Mucosa of descending colon (tissue), 3 donors: ENCODE data around the gene KRTAP5-1. TPM values are rescaled to one million over a fixed set of nuclear protein-coding genes. Genes with fewer than 3 reads are reported as not detected.
A peak's percentile ranks its signal among the peaks of the same experiment; 100 is the strongest.

Experiments used
- ATAC-seq: fragments of 200-7000 bp; cut with Tn5 transposase; one replicate; pipeline ENCODE4 v1.9.1; 2020; ENCODE audit warnings: mild to moderate bottlenecking, moderate library complexity
- DNase-seq, 3 donors: peaks; one replicate each; pipeline ENCODE4 v3.0.0-alpha.2; 2020
- H3K36me3 ChIP-seq: fragments of 200-600 bp; one replicate; pipeline ENCODE4 v1.8.0; 2021; ENCODE audit warnings: low read depth, mild to moderate bottlenecking
- H3K4me1 ChIP-seq: fragments of 200-600 bp; one replicate; pipeline ENCODE4 v1.8.0; 2021; ENCODE audit warnings: low read depth, mild to moderate bottlenecking
- H3K4me3 ChIP-seq: fragments of 200-600 bp; one replicate; pipeline ENCODE4 v1.8.0; 2021; ENCODE audit warnings: mild to moderate bottlenecking
- H3K9me3 ChIP-seq: fragments of 200-600 bp; one replicate; pipeline ENCODE4 v1.8.0; 2021; ENCODE audit warnings: mild to moderate bottlenecking
- CTCF ChIP-seq: fragments of 200-600 bp; IDR thresholded peaks from one replicate; pipeline ENCODE4 v1.8.0; 2022; ENCODE audit warnings: antibody characterized with exemption, mild to moderate bottlenecking
- intact Hi-C, 2 donors: fragments of 100-400 bp; cut with DNase I in 1 of 2; cut with micrococcal nuclease in 1 of 2; formaldehyde crosslinking; loops; one replicate each; pipeline versions ENCODE4 v1.11.0 to v1.11.1; 2022; cut with DNase I, micrococcal nuclease
- total RNA-seq, 3 donors: library from RNA; stranded (reverse); fragmentation: NEBNext Ultra II Directional in 2 of 3; extraction: Animal tissue kit (Norgen Biotek cat#: 25700) in 2 of 3; gene quantifications; one replicate each; pipeline versions ENCODE4 v1.2.1 to v1.2.4, GENCODE V29; 2021 to 2023
- donor health status: DM: no; HTN: no; CAD: no; lungs with moderate emphysema.
- donor health status: DM: no; HTN: no; CAD: no.
- donor health status: DM: no; HTN: yes; CAD: no.

The KRTAP5-1 gene
- total RNA-seq, 3 donors from 2014 or later = not detected

- Histone ChIP-seq H3K9me3 (no peaks in the 10 kb centered on the region), H3K4me3 (peak overlapping the region; percentile 18), H3K4me1 (peaks cover 42% of the 10 kb centered on the region), H3K36me3 (no peaks in the 10 kb centered on the region)
- intact Hi-C loops = no loop called here
- DNase-seq = peak; percentile 51 to 69 (median 68)
- ATAC-seq = no peak
- TF ChIP-seq CTCF = no peak
Measured at GRCh38 chr11:1570896-1571759, 14.0 kb downstream of the KRTAP5-1 start.

- H3K36me3 ChIP-seq = no peaks in the 10 kb centered on the region
- TF ChIP-seq CTCF = no peak
- no peaks in the 10 kb centered on the region for H3K9me3 ChIP-seq
- intact Hi-C loops = no loop called here
- peaks cover 38% of the 10 kb centered on the region for H3K4me1 ChIP-seq
- DNase-seq (no peak), ATAC-seq (no peak)
- no peak overlapping the region for H3K4me3 ChIP-seq
Measured at GRCh38 chr11:1570531-1570895, 14.6 kb downstream of the KRTAP5-1 start.

- no peaks in the 10 kb centered on the region for H3K9me3 ChIP-seq
- intact Hi-C loops = no loop called here
- DNase-seq (peak; percentile 18 to 59 (median 48)), ATAC-seq (no peak)
- H3K4me3 ChIP-seq = no peak overlapping the region
- H3K4me1 ChIP-seq = peaks cover 33% of the 10 kb centered on the region
- no peaks in the 10 kb centered on the region for H3K36me3 ChIP-seq
- no peak for TF ChIP-seq CTCF
Measured at GRCh38 chr11:1570001-1570453, 15.1 kb downstream of the KRTAP5-1 start.

GRCh38 chr11:1569251-1569780 lies 15.8 kb downstream of the KRTAP5-1 start:
- H3K9me3 ChIP-seq = no peaks in the 10 kb centered on the region
- no peaks in the 10 kb centered on the region for H3K36me3 ChIP-seq
- no peak overlapping the region for H3K4me3 ChIP-seq
- H3K4me1 ChIP-seq = peaks cover 38% of the 10 kb centered on the region
- DNase-seq = peak; percentile 80 to 85 (median 84)
- peak; percentile 49 for ATAC-seq
- no peak for TF ChIP-seq CTCF
- intact Hi-C loops = no loop called here

GRCh38 chr11:1568441-1568911 lies 16.6 kb downstream of the KRTAP5-1 start:
- ATAC-seq = no peak
- Histone ChIP-seq H3K9me3 (no peaks in the 10 kb centered on the region), H3K4me3 (no peak overlapping the region), H3K4me1 (peaks cover 32% of the 10 kb centered on the region), H3K36me3 (no peaks in the 10 kb centered on the region)
- peak; percentile 37 to 57 (median 45) for DNase-seq
- TF ChIP-seq CTCF = no peak
- intact Hi-C loops = no loop called here
